CD4-positive, alpha-beta T cell treated with Interleukin-4 for 4 hours (primary cell): ENCODE results near the gene GKAP1.
"Not testable (repeated sequence)": the region's sequence is repeated elsewhere in the genome, so short reads cannot be mapped to it uniquely, and the experiment has no call there.

ENCODE experiments used
- DNase-seq: peaks from one replicate; pipeline ENCODE4 v3.0.0-alpha.2; 2020

GKAP1 gene

GRCh38 chr9:83728591-83729368, 88.8 kb downstream of the GKAP1 start:
- not testable (repeated sequence) for DNase-seq

DNA sequence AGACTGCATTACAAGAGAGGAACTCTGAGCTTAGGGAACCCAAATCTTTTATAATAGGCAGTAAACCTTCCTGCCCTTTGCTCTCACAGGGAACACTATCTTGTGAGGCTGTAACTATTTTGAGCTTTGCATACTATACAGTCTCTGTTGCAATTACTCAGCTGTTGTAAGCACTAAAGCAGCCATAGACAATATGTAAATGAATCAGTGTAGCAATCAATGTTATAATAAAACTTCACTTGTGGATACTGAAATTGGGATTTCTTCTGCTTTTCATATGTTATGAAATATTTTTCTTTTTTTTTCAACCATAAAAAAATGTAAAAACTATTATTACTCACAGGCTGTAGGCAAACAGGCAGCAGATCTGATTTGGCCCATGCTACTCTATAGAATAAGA, 93.1 kb downstream of the GKAP1 start:
- no peak for DNase-seq

DNA sequence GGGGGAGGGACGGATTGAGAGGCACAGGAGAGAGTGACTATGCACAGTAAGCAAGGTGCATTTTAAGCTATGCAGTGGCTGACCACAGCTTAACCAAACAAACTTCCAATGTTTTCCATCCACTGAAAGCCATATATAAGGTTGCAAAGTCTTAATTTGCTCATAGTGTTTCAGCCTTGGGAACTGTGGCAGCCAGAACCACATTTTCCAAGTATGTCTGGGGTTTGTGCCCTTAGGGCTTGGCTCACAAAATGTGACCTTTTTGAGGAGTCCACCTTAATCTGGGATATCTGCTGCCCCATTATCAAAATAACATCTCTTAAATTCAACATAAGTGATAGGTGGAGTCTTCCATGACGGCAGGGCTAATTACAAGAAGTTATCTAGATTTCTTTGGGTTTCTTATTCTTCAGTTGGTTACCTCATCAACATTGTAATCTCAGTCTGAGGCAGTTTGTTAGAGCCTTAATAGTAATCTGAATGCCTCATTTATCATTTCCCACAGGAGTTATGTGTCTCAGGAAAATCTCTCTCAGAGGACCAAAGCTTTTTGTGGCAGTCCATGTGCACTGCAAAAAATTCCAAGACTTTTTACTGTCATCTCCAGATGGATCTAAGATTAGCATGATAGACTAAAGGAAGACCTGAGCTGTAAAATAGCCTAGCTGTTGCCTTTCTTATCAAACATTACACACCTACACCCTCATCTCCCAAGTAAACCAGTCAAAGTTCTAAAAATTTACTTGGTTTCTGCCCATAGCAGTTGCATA, 94.7 kb downstream of the GKAP1 start:
- DNase-seq, result no peak

DNA sequence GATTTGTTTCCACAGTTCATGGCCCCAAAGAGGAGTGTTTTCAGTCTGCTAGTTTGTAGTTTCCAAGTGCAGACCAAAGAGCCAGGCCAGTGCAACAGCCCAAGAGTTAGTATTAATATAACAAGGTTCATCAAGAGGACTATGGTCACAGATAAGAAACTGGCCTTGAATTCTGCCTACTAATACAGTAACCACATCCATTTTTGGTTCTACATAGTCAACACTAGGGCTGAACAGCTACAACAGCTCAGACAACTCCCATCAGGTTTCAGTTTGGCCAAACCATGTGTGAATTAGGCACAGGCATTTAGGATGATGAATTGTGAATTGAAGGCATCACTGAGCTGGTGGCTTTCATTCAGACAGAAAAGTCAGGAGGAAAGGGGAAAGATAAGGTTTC, 96.1 kb downstream of the GKAP1 start:
- no peak for DNase-seq

- no peak for DNase-seq
These were observed 101.8 kb downstream of the GKAP1 start for GRCh38 chr9:83715794-83716193.

DNA sequence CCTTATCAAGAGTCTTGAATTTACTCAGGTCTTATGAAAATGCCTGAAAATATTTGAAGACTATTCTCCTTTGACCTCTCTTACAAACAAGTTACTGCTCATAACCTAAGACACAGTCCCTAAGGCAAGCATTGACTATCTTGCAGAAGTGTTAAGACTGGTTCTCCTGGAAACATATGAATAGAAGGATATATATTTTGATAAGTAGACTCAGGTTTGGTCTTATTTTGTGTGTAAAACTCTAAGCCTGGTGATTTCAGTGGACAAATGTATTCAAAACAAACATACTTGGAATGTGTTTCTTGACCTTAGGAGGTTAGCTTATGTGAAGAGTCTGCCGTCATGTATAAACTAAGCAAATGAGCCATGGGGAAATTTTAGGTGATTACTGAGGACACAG, 102.3 kb downstream of the GKAP1 start:
- DNase-seq, result no peak

DNA sequence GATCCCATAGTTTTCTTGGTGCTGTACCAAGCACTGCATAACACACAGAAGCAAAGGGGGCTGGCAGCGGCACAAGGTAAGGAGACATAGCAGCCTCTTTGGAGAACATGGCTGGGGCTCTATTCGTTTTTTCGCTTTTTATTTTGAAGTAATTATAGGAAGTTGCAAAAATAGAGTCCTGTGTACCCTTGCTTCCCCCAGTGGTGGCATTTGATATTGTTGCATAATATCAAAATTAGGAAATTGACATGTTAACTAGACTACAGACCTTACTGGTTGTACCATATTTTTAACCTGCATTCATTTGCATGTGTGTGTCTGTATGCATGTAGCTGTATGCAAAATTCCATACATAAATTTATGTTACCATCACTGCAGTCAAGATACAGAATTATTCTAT, 103.2 kb downstream of the GKAP1 start:
- DNase-seq, result peak; percentile 33

- DNase-seq, result peak; percentile 63
These were observed 108.9 kb downstream of the GKAP1 start for GRCh38 chr9:83708515-83709158.

- DNase-seq, result peak; percentile 90
These were observed 109.6 kb downstream of the GKAP1 start, which contains the start of gene UBQLN1 for GRCh38 chr9:83707768-83708514. TSS of gene UBQLN1 (minus strand) at chr9:83707958. CDS start at chr9:83707679, 279 bp downstream.

DNA sequence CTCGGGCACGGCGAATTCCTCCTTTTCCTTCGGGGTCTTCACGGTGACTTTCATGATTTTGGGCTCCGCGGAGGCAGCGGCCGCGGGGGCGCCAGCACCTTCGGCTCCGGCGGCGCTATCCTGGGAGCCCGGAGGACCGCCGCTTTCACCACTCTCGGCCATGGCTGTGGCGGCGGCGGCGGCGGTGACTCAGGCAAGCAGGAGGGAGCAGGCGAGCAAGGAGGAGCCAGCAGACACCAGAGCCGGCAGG, 110.1 kb downstream of the GKAP1 start:
- no peak for DNase-seq

DNA sequence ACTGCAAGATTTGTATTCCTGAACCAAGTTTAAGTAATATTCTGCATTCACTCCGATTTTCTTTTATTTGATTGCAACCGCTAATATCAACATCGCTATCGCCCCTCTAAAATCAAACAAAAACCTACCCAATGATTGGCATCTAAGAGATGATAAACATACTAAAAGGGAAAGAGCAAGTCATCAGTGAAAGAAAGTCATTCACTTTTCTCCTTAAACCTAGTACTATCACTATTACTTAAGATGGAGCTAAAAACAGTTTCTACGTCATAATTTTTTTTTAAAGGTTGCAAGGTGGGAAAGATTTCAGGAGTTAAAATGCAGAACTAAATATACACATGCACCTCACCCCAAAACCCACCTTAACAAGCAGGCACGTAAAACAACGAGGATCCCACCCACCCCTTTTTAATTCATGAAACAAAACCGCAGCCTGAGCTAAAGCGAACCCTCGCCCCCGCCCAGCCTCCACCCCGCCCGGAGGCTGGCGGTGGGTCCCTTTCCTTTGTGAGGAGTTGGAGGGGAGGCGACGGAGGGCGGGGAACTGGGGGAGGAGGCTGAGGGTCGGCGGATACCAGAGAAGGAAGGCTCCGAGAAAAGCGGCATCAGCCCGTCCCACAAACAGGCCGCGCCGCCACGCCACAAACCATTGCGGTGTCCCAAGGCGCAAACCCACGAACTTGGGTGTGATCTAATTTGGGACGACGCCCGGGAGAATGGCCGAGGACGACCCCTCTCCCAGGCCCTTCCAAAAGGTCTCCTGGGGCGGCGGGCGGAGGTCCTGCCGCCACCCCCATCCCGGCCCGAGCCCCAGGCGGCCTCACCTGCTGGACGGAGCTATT, 110.7 kb downstream of the GKAP1 start:
- DNase-seq, result peak; percentile 50

DNA sequence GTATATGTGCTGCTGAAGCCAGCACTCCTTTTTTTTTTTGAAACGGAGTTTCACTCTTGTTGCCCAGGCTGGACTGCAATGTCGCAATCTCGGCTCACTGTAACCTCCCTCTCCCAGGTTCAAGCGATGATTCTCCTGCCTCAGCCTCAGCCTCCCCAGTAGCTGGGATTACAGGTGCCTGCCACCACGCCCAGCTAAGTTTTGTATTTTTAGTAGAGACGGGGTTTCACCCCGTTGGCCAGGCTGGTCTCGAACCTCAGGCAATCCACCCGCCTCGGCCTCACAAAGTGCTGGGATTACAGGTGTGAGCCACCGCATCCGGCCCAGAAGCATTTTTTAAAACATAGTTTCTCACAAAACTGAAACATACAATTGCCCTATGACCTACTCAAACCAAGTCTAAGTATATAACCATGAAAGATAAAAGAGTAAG, 112.3 kb downstream of the GKAP1 start:
- not testable (repeated sequence) for DNase-seq

GRCh38 chr9:83701769-83702168, 115.8 kb downstream of the GKAP1 start:
- no peak for DNase-seq

- no peak for DNase-seq
These were observed 116.3 kb downstream of the GKAP1 start for GRCh38 chr9:83701286-83701685.

- no peak for DNase-seq
These were observed 118.0 kb downstream of the GKAP1 start for GRCh38 chr9:83699615-83700014.

DNA sequence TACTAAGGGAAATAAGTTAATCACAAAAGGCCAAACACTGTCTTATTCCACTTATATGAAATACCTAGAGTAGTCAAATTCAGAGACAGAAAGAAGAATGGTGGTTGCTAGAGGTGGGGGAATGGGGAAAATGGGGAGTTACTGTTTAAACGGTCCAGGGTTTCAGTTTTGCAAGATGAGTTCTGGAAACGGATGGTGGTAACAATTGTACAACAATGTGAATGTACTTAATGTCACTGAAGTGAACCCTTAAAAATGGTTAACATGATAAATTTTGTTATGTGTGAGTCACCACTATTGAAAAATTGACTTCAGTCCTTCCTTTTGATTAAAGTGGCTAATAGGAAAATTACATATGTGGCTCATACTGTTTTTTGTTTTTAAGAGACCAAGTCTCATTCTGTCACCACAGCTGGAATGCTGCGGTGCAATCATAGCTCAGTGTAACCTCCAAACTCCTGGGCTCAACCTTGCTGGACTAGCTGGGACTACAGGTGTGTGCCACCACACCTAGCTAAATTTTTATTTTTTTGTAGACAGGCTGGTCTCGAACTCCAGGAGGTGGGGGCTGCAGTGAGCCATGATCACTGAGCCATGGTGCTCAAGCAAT, 118.5 kb downstream of the GKAP1 start:
- no peak for DNase-seq

DNA sequence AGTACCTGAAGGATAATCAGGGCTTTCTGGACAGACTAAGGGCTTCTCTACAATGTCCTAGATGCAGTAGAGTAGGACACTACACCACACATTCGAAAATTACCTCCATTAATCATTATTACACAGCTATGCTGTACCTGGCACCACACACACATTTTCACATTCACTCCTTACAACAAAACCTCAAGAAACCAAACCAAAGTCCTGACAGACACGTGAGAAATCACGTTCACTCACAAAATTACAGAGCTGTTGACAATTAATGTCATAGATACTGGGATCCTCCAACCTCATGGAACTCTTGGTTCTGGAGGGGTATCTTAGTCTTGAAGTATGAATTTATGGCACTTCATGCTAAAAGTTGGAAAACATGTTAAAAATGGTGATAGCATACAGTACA, 126.1 kb downstream of the GKAP1 start:
- no peak for DNase-seq
